ENCODE data around the gene CARS2.

CARS2 gene

DNA sequence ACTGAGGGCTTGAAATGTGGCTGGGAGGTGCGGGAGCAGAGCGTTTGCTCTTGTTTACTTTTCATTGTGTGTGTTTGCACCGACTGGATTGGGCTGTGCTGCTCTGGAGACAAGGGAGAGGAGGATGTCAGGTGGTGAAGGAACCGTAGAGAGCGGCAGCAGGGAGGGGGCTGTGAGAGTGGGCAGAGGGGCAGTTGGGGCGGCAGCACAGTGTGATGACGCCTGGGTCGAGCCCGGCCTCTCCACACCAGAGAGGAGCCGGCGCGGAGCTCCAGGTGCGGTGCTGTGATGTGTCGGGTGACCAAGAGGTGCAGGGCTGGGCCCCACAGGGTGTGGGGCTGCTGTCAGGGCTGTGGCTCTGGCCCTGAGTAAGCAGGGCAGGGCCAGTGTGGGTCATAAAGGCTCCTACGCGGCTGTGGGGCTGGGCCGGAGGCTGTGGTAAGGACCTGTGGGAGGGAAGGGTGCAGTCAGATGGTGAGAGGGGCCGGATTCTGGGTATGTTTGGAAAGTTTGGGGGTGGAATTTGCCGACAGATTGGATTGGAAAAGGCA is 80.1 kb downstream of the CARS2 start:
- in situ Hi-C loops (cut with HindIII; ENCODE audit: low sequenced_read_pairs) = no loop called here

DNA sequence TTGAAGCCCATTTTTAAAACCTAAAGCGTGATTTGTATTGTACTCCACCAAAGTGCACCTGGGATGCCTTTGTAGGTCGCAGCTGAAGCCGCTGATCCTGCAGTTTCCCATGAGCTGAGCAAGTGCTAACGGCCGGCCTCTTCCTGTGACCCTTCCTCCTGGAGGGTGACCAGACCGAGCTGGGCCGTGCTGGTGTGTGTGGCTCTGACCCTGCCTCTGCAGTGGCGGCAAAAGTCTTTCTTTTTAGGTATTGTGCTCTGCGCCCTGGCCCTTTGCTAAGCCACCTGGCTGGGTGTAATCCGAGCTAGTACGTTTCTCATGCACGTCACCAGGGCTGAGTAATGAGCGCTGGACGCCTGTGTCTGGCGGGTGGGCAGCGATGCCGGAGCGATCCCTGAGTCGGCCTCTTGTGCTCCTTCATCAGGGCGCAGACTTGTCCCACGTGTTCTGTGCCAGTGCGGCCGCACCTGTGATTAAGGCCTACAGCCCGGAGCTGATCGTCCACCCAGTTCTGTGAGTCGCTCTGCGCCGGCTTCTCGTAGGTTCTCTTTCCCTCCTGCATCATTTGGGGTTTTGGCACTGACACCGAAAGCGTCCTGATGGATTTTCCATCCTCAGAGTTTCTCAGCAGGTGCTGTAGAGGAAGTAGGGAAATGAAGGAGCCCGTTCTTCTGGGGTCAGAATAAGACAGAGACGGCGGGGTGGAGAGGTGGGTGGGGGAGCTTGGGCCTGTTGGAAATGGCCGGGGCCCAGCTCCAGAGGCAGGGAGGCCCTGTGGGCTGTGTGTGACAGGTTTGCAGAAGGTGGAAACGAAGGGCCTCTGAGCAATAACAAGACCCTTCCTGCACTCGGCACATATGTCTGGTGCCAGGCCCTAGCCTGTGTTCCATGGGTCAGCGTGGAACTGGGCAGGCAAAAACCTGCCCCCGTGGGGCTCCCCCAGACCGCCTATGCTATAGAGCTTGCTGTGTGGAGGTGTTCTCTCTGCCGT is 80.9 kb downstream of the CARS2 start:
- in situ Hi-C loops (cut with HindIII; ENCODE audit: low sequenced_read_pairs) = loop anchor here (25.0 kb wide), 1 partner anchor 187 kb away; no protein-coding TSS in a partner anchor
- no peak for DNase-seq (ENCODE audit: low read depth)
- TF ChIP-seq, protein P1, sequence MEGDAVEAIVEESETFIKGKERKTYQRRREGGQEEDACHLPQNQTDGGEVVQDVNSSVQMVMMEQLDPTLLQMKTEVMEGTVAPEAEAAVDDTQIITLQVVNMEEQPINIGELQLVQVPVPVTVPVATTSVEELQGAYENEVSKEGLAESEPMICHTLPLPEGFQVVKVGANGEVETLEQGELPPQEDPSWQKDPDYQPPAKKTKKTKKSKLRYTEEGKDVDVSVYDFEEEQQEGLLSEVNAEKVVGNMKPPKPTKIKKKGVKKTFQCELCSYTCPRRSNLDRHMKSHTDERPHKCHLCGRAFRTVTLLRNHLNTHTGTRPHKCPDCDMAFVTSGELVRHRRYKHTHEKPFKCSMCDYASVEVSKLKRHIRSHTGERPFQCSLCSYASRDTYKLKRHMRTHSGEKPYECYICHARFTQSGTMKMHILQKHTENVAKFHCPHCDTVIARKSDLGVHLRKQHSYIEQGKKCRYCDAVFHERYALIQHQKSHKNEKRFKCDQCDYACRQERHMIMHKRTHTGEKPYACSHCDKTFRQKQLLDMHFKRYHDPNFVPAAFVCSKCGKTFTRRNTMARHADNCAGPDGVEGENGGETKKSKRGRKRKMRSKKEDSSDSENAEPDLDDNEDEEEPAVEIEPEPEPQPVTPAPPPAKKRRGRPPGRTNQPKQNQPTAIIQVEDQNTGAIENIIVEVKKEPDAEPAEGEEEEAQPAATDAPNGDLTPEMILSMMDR (IDR thresholded peaks at IDR 0.05; ENCODE audit: low read depth, low read length, missing control alignments) = no peak
- no peak overlapping the region for H3K4me3 ChIP-seq (ENCODE audit: low read depth, low read length)

More for the DNA sequence above, 80.1 kb downstream of the CARS2 start:
- TF ChIP-seq, protein P1 (IDR thresholded peaks at IDR 0.05; ENCODE audit: low read depth, low read length, missing control alignments) = no peak
- no peak overlapping the region for H3K4me3 ChIP-seq (ENCODE audit: low read depth, low read length)
- DNase-seq (ENCODE audit: low read depth) = no peak

DNA sequence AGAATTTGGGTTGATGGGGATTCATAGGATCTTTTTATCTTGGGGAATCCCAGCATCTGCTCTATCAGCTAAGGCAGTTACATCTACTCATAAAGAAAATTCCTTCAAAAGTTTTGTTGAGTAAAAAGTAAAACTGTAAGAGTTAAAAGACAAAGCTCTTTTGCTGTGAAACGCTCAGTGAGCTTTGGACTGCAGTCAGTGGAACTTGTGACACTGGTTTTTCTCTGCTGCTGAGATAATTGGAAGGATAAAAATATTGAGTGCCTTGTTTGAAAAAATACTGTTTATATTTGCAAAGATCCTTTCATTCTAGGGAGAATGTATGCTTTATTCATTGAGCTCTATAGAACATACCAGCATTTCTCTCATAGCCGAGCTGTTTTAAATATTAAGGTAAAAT is 85.3 kb downstream of the CARS2 start:
- no peak for DNase-seq (ENCODE audit: low read depth)
- no peak overlapping the region for H3K4me3 ChIP-seq (ENCODE audit: low read depth, low read length)
- TF ChIP-seq, protein P1 (IDR thresholded peaks at IDR 0.05; ENCODE audit: low read depth, low read length, missing control alignments) = no peak
- in situ Hi-C loops (cut with HindIII; ENCODE audit: low sequenced_read_pairs) = loop anchor here (25.0 kb wide), 1 partner anchor 192 kb away; no protein-coding TSS in a partner anchor

DNA sequence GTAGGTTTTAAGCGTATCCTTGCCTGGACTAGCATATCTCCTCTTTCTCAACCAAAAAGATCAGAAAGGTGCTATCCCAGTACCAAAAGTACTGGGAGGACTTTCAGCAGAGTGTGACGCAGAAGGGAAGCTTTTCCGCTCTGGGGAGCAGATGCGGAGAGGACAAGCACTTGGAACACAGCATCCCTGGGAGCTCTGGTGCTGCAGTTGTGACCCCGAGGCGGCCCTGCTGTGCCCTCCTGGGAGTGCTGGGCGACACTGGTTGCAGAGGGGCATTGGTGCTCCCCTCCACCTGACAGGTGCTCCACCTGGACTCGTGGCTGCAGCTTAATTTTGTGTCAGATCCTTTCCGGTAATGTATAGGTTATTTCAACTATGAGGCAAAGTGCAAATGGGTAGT is 87.1 kb downstream of the CARS2 start:
- in situ Hi-C loops (cut with HindIII; ENCODE audit: low sequenced_read_pairs) = loop anchor here (25.0 kb wide), 1 partner anchor 194 kb away; no protein-coding TSS in a partner anchor
- no peak for DNase-seq (ENCODE audit: low read depth)
- TF ChIP-seq, protein P1 (IDR thresholded peaks at IDR 0.05; ENCODE audit: low read depth, low read length, missing control alignments) = no peak
- H3K4me3 ChIP-seq (ENCODE audit: low read depth, low read length) = no peak overlapping the region

DNA sequence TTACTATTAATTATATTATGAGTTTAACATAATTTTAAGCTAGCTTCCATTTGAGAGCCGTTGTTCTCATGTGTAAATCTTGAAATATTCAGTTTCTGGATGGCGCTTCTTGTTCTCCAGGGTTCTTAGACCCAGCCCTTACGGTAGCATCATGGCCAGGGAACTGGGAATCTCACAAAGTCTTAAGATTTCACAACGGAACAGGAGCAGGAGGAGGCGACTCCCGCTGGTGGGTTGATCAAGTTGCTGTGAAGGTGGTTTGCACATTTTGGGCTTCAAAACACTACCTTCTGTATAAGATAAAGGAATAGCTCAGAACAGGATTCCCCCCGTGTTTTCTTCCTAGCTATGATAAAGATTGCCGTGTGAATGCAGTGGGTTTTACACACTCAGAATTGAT is 87.7 kb downstream of the CARS2 start:
- no peak overlapping the region for H3K4me3 ChIP-seq (ENCODE audit: low read depth, low read length)
- DNase-seq (ENCODE audit: low read depth) = no peak
- in situ Hi-C loops (cut with HindIII; ENCODE audit: low sequenced_read_pairs) = loop anchor here (25.0 kb wide), 1 partner anchor 194 kb away; no protein-coding TSS in a partner anchor
- TF ChIP-seq, protein P1 (IDR thresholded peaks at IDR 0.05; ENCODE audit: low read depth, low read length, missing control alignments) = no peak

DNA sequence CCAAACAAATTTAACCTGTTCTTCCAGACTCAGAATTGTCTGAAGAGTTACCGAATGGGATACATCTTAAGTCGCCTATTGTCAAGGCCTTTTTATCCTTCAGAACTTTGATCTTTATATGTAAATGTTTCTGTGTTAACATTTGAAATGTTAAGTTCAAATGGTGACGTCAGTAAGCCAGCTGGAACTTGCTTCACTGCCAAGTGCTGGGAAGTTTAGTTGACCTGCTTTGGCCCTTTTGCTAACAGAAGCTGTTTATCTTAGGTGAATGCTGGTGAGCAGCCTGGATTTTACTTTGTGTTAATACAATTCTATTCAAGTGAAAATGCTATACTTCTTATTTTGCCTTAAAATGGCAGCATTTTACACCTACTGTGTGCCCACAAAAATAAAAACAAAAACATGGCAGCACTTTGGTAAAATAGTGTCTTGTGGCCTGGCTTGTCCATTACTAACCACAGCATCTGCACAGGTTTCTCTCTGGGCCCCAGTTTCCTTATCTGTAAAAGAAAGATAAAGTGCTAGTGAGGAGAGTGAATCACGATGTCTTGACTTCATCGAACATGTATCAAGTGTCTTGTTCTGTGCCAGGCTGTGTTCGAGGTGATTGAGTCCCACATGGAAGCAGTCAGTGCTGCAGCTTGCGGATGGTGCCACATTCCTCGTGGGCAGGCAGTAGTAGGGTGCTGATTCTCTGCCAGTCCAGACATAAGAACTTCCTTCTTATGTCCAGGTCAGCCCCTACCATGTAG is 88.4 kb downstream of the CARS2 start:
- DNase-seq (ENCODE audit: low read depth) = peak; percentile 74
- H3K4me3 ChIP-seq (ENCODE audit: low read depth, low read length) = no peak overlapping the region
- in situ Hi-C loops (cut with HindIII; ENCODE audit: low sequenced_read_pairs) = loop anchor here (25.0 kb wide), 1 partner anchor 195 kb away; no protein-coding TSS in a partner anchor
- TF ChIP-seq, protein P1 (IDR thresholded peaks at IDR 0.05; ENCODE audit: low read depth, low read length, missing control alignments) = no peak

Data from astrocyte of the cerebellum (primary cell).